Measurements from ENCODE around the gene GAP43. TPM values are rescaled to one million over a fixed set of nuclear protein-coding genes. Genes with fewer than 3 reads are reported as not detected.

GAP43 gene
- polyA plus RNA-seq, 2 donors = 0.08 TPM

GRCh38 chr3:115766587-115767482 is 143.5 kb downstream of the GAP43 start:
- H3K27ac ChIP-seq (ENCODE audit: low read depth in 2 of 2, low read length in 1 of 2) = no peak overlapping the region
- WGBS, 2 donors = 73% methylated on average over 6 of the region's 6 CpGs
- no peaks in the 10 kb centered on the region for H3K4me1 ChIP-seq (ENCODE audit: control insufficient read depth in 2 of 2, insufficient read depth in 2 of 2, low read length in 1 of 2)
- H3K9me3 ChIP-seq (ENCODE audit: control insufficient read depth in 2 of 2, insufficient read depth in 1 of 2, low read depth in 1 of 2, low read length in 1 of 2) = no peaks in the 10 kb centered on the region
- H3K36me3 ChIP-seq (ENCODE audit: control insufficient read depth in 2 of 2, insufficient read depth in 2 of 2, low read length in 1 of 2) = no peaks in the 10 kb centered on the region
- H3K27me3 ChIP-seq (ENCODE audit: control insufficient read depth in 1 of 2, insufficient read depth in 2 of 2, low read length in 2 of 2) = no peaks in the 10 kb centered on the region
- no peak overlapping the region for H3K4me3 ChIP-seq (ENCODE audit: low read depth in 1 of 2, low read length in 2 of 2)

- no peaks in the 10 kb centered on the region for H3K4me1 ChIP-seq (ENCODE audit: control insufficient read depth in 2 of 2, insufficient read depth in 2 of 2, low read length in 1 of 2)
- no peak overlapping the region for H3K27ac ChIP-seq (ENCODE audit: low read depth in 2 of 2, low read length in 1 of 2)
- no peaks in the 10 kb centered on the region for H3K27me3 ChIP-seq (ENCODE audit: control insufficient read depth in 1 of 2, insufficient read depth in 2 of 2, low read length in 2 of 2)
- WGBS, 2 donors = 72 to 78% methylated on average over 3 of the region's 3 CpGs
- H3K4me3 ChIP-seq (ENCODE audit: low read depth in 1 of 2, low read length in 2 of 2) = no peak overlapping the region
- no peaks in the 10 kb centered on the region for H3K36me3 ChIP-seq (ENCODE audit: control insufficient read depth in 2 of 2, insufficient read depth in 2 of 2, low read length in 1 of 2)
- no peaks in the 10 kb centered on the region for H3K9me3 ChIP-seq (ENCODE audit: control insufficient read depth in 2 of 2, insufficient read depth in 1 of 2, low read depth in 1 of 2, low read length in 1 of 2)
Measured at GRCh38 chr3:115768661-115769060, 145.4 kb downstream of the GAP43 start.
